Naive thymus-derived CD8-positive, alpha-beta T cell (primary cell): Measurements from ENCODE around the gene DCLK2. TPM values are rescaled to one million over a fixed set of nuclear protein-coding genes. Genes with fewer than 3 reads are reported as not detected.
A peak's percentile ranks its signal among the peaks of the same experiment; 100 is the strongest.

ENCODE experiments used
- ATAC-seq, 2 donors: fragments of 150-1000 bp; cut with Tn5 transposase in 1 of 2; sonication (Bioruptor Pico), chemical (Tn5 transposase) in 1 of 2; 1 replicate in 1 of 2; 2 replicates in 1 of 2; pipeline ENCODE4 v1.10.0; 2021; ENCODE audit warnings: mild to moderate bottlenecking in 2 of 2, moderate library complexity in 2 of 2
- POLR2A ChIA-PET: fragments of 350-600 bp; sonication (Branson Sonifier 250); formaldehyde crosslinking; loops from one replicate; lab custom pipeline; 2021; ENCODE audit warnings: antibody characterized with exemption; lab: Charles Lee
- DNase-seq, 10 donors: peaks; one replicate each; pipeline versions ENCODE4 v3.0.0 to v3.0.0-alpha.2; 2020 to 2022
- H3K27ac Mint-ChIP-seq, 10 donors: one replicate each; pipeline ENCODE4 v1.8.0; 2020 to 2022; ENCODE audit warnings: mild to moderate bottlenecking in 10 of 10, mixed read lengths in 10 of 10, moderate library complexity in 4 of 10, inconsistent platforms in 1 of 10
- H3K27me3 Mint-ChIP-seq, 5 donors: one replicate each; pipeline ENCODE4 v1.8.0; 2021 to 2022; ENCODE audit warnings: mixed read lengths in 5 of 5
- H3K36me3 Mint-ChIP-seq, 3 donors: one replicate each; pipeline ENCODE4 v1.8.0; 2020 to 2022; ENCODE audit warnings: mixed read lengths in 3 of 3, mild to moderate bottlenecking in 2 of 3, inconsistent platforms in 1 of 3
- H3K4me1 Mint-ChIP-seq, 4 donors: one replicate each; pipeline ENCODE4 v1.8.0; 2021 to 2022; ENCODE audit warnings: mixed read lengths in 4 of 4
- H3K4me3 Mint-ChIP-seq, 10 donors: one replicate each; pipeline ENCODE4 v1.8.0; 2020 to 2022; ENCODE audit warnings: mild to moderate bottlenecking in 10 of 10, mixed read lengths in 10 of 10, moderate library complexity in 6 of 10, inconsistent platforms in 1 of 10
- H3K9me3 Mint-ChIP-seq, 9 donors: one replicate each; pipeline ENCODE4 v1.8.0; 2020 to 2022; ENCODE audit warnings: mixed read lengths in 9 of 9, mild to moderate bottlenecking in 3 of 9, inconsistent platforms in 1 of 9, moderate library complexity in 1 of 9
- polyA plus RNA-seq, 3 donors: library from polyadenylated mRNA; unstranded; fragments of 300-500 nt; fragmentation: Illumina TruSeq; gene quantifications; one replicate each; pipeline ENCODE4 v1.2.3, GENCODE V29; 2021
- total RNA-seq, 8 experiments: library from RNA in 2 of 8; stranded (reverse) in 2 of 8; gene quantifications; one replicate each; pipeline ENCODE4 v1.2.3 and lab custom pipeline; 2021 to 2026

The DCLK2 gene
- total RNA-seq (not detected), polyA plus RNA-seq (under 1 TPM in 1 of 3 donors, not detected in 2; 0.20 TPM), total RNA-seq (lab: John Stamatoyannopoulos, UW) (0 to 0.08 (median 0) reads per million in 6 experiments)

- no peak for ATAC-seq
- Mint-ChIP-seq H3K4me3 (peak within 1 kb of the TSS in 8 of 10 donors; percentile 39 to 83 (median 70)), H3K27me3 (peaks cover 26 to 60% (median 36%) of the 10 kb centered on the region in 5 donors), H3K36me3 (no peaks in the 10 kb centered on the region), H3K27ac (no peak within 1 kb of the TSS), H3K4me1 (peaks cover 0 to 7% (median 4%) of the 10 kb centered on the region in 4 donors), H3K9me3 (peaks cover 0 to 14% (median 4%) of the 10 kb centered on the region in 9 donors)
- POLR2A ChIA-PET, result no interaction called here
- no peak for DNase-seq
These were observed at the start of gene DCLK2 for GRCh38 chr4:150078041-150078578. Gene DCLK2 (plus strand): TSS chr4:150078445. CDS start chr4:150079028, 583 bp downstream.

GRCh38 chr4:150032541-150032940 lies 45.7 kb upstream of the DCLK2 start:
- Mint-ChIP-seq H3K27ac (no peak overlapping the region), H3K9me3 (peaks cover 0 to 11% (median 5%) of the 10 kb centered on the region in 9 donors), H3K27me3 (peaks cover 5 to 27% (median 12%) of the 10 kb centered on the region in 5 donors), H3K36me3 (peaks cover 0 to 12% (median 0%) of the 10 kb centered on the region in 3 donors), H3K4me1 (peaks cover 0 to 2% (median 0%) of the 10 kb centered on the region in 4 donors), H3K4me3 (no peak overlapping the region)
- POLR2A ChIA-PET, result no interaction called here
- DNase-seq, result no peak
- ATAC-seq, result no peak

GRCh38 chr4:150033081-150033480 lies 45.2 kb upstream of the DCLK2 start:
- H3K27ac Mint-ChIP-seq, result no peak overlapping the region
- POLR2A ChIA-PET, result no interaction called here
- peaks cover 0 to 7% (median 0%) of the 10 kb centered on the region in 3 donors for H3K36me3 Mint-ChIP-seq
- H3K27me3 Mint-ChIP-seq, result peaks cover 5 to 27% (median 12%) of the 10 kb centered on the region in 5 donors
- H3K9me3 Mint-ChIP-seq, result peaks cover 0 to 6% (median 0%) of the 10 kb centered on the region in 9 donors
- ATAC-seq (no peak), DNase-seq (no peak)
- H3K4me3 Mint-ChIP-seq, result no peak overlapping the region
- peaks cover 0 to 2% (median 0%) of the 10 kb centered on the region in 4 donors for H3K4me1 Mint-ChIP-seq

GRCh38 chr4:150033901-150034300 lies 44.3 kb upstream of the DCLK2 start:
- no peak overlapping the region for H3K27ac Mint-ChIP-seq
- peaks cover 0 to 6% (median 0%) of the 10 kb centered on the region in 3 donors for H3K36me3 Mint-ChIP-seq
- POLR2A ChIA-PET, result no interaction called here
- ATAC-seq, result no peak
- H3K9me3 Mint-ChIP-seq, result peaks cover 0 to 6% (median 0%) of the 10 kb centered on the region in 9 donors
- DNase-seq, result no peak
- H3K4me3 Mint-ChIP-seq, result no peak overlapping the region
- peaks cover 0 to 2% (median 1%) of the 10 kb centered on the region in 4 donors for H3K4me1 Mint-ChIP-seq
- H3K27me3 Mint-ChIP-seq, result peaks cover 5 to 27% (median 12%) of the 10 kb centered on the region in 5 donors

GRCh38 chr4:150037251-150037856 lies 40.9 kb upstream of the DCLK2 start:
- DNase-seq, result no peak
- Mint-ChIP-seq H3K36me3 (peaks cover 0 to 6% (median 0%) of the 10 kb centered on the region in 3 donors), H3K27me3 (peaks cover 2 to 22% (median 9%) of the 10 kb centered on the region in 5 donors), H3K4me3 (no peak overlapping the region), H3K4me1 (peaks cover 0 to 13% (median 1%) of the 10 kb centered on the region in 4 donors), H3K9me3 (peaks cover 0 to 6% (median 0%) of the 10 kb centered on the region in 9 donors), H3K27ac (no peak overlapping the region)
- POLR2A ChIA-PET, result no interaction called here
- ATAC-seq, result no peak

- H3K27ac Mint-ChIP-seq, result no peak overlapping the region
- H3K27me3 Mint-ChIP-seq, result peaks cover 4 to 13% (median 7%) of the 10 kb centered on the region in 5 donors
- ATAC-seq (no peak), DNase-seq (no peak)
- peaks cover 0 to 6% (median 0%) of the 10 kb centered on the region in 3 donors for H3K36me3 Mint-ChIP-seq
- H3K4me3 Mint-ChIP-seq, result no peak overlapping the region
- POLR2A ChIA-PET, result no interaction called here
- H3K4me1 Mint-ChIP-seq, result peaks cover 0 to 13% (median 1%) of the 10 kb centered on the region in 4 donors
- peaks cover 0 to 6% (median 0%) of the 10 kb centered on the region in 9 donors for H3K9me3 Mint-ChIP-seq
These were observed 39.7 kb upstream of the DCLK2 start for GRCh38 chr4:150038335-150039076.

- Mint-ChIP-seq H3K27me3 (peaks cover 0 to 12% (median 4%) of the 10 kb centered on the region in 5 donors), H3K9me3 (peaks cover 0 to 6% (median 0%) of the 10 kb centered on the region in 9 donors), H3K4me1 (peaks cover 0 to 13% (median 1%) of the 10 kb centered on the region in 4 donors), H3K4me3 (no peak overlapping the region), H3K27ac (peak overlapping the region in 1 of 10 donors; percentile 29), H3K36me3 (peaks cover 0 to 6% (median 0%) of the 10 kb centered on the region in 3 donors)
- ATAC-seq (no peak), DNase-seq (no peak)
- POLR2A ChIA-PET, result no interaction called here
These were observed 38.7 kb upstream of the DCLK2 start for GRCh38 chr4:150039274-150040127.

- POLR2A ChIA-PET, result no interaction called here
- Mint-ChIP-seq H3K36me3 (no peaks in the 10 kb centered on the region), H3K4me3 (no peak overlapping the region), H3K9me3 (peaks cover 0 to 2% (median 0%) of the 10 kb centered on the region in 9 donors), H3K4me1 (peaks cover 0 to 7% (median 0%) of the 10 kb centered on the region in 4 donors), H3K27ac (no peak overlapping the region), H3K27me3 (peaks cover 0 to 14% (median 5%) of the 10 kb centered on the region in 5 donors)
- DNase-seq, result no peak
- ATAC-seq, result no peak
These were observed 33.7 kb upstream of the DCLK2 start for GRCh38 chr4:150044517-150044916.

GRCh38 chr4:150045410-150045809 lies 32.8 kb upstream of the DCLK2 start:
- Mint-ChIP-seq H3K27ac (no peak overlapping the region), H3K27me3 (peaks cover 0 to 10% (median 5%) of the 10 kb centered on the region in 5 donors), H3K9me3 (peaks cover 0 to 2% (median 0%) of the 10 kb centered on the region in 9 donors), H3K4me1 (no peaks in the 10 kb centered on the region), H3K36me3 (no peaks in the 10 kb centered on the region), H3K4me3 (no peak overlapping the region)
- DNase-seq (no peak), ATAC-seq (no peak)
- POLR2A ChIA-PET, result no interaction called here

- Mint-ChIP-seq H3K27me3 (peaks cover 0 to 7% (median 3%) of the 10 kb centered on the region in 5 donors), H3K36me3 (no peaks in the 10 kb centered on the region), H3K4me1 (no peaks in the 10 kb centered on the region), H3K4me3 (no peak overlapping the region), H3K27ac (no peak overlapping the region), H3K9me3 (peaks cover 0 to 2% (median 0%) of the 10 kb centered on the region in 9 donors)
- POLR2A ChIA-PET, result no interaction called here
- DNase-seq, result no peak
- ATAC-seq, result no peak
These were observed 31.5 kb upstream of the DCLK2 start for GRCh38 chr4:150046728-150047217.

- H3K27me3 Mint-ChIP-seq, result peaks cover 0 to 7% (median 0%) of the 10 kb centered on the region in 5 donors
- no peak for ATAC-seq
- no peaks in the 10 kb centered on the region for H3K4me1 Mint-ChIP-seq
- no peaks in the 10 kb centered on the region for H3K36me3 Mint-ChIP-seq
- H3K9me3 Mint-ChIP-seq, result peaks cover 0 to 2% (median 0%) of the 10 kb centered on the region in 9 donors
- H3K27ac Mint-ChIP-seq, result no peak overlapping the region
- H3K4me3 Mint-ChIP-seq, result no peak overlapping the region
- no peak for DNase-seq
- POLR2A ChIA-PET, result no interaction called here
These were observed 30.7 kb upstream of the DCLK2 start for GRCh38 chr4:150047546-150047945.

- no peak overlapping the region for H3K4me3 Mint-ChIP-seq
- peaks cover 0 to 2% (median 0%) of the 10 kb centered on the region in 9 donors for H3K9me3 Mint-ChIP-seq
- POLR2A ChIA-PET, result no interaction called here
- H3K36me3 Mint-ChIP-seq, result no peaks in the 10 kb centered on the region
- H3K27me3 Mint-ChIP-seq, result peaks cover 0 to 4% (median 0%) of the 10 kb centered on the region in 5 donors
- DNase-seq (no peak), ATAC-seq (no peak)
- no peak overlapping the region for H3K27ac Mint-ChIP-seq
- H3K4me1 Mint-ChIP-seq, result no peaks in the 10 kb centered on the region
These were observed 28.6 kb upstream of the DCLK2 start for GRCh38 chr4:150049682-150050081.
